GM18909 (cell line): ENCODE results near the gene CDCA4.

Source experiments
- ATAC-seq: cut with Tn5 transposase; IDR thresholded peaks from one replicate; pipeline ENCODE4 v1.9.1; 2021; ENCODE audit warnings: mild to moderate bottlenecking; ENCODE audit not compliant: unreplicated experiment, poor library complexity

Gene CDCA4

GRCh38 chr14:104968153-104968527 lies 52.7 kb downstream of the CDCA4 start:
- ATAC-seq: no peak

- ATAC-seq: no peak
Measured at GRCh38 chr14:104967386-104968152, 53.3 kb downstream of the CDCA4 start.

GRCh38 chr14:104966981-104967385 lies 53.9 kb downstream of the CDCA4 start:
- ATAC-seq: no peak

GRCh38 chr14:104966261-104966865 lies 54.5 kb downstream of the CDCA4 start:
- ATAC-seq: no peak

- no peak for ATAC-seq
Measured at GRCh38 chr14:104965561-104966231, 55.2 kb downstream of the CDCA4 start.

GRCh38 chr14:104964546-104964945 lies 56.3 kb downstream of the CDCA4 start:
- ATAC-seq: no peak
